ENCODE data around the gene KLK3.

KLK3 gene

DNA sequence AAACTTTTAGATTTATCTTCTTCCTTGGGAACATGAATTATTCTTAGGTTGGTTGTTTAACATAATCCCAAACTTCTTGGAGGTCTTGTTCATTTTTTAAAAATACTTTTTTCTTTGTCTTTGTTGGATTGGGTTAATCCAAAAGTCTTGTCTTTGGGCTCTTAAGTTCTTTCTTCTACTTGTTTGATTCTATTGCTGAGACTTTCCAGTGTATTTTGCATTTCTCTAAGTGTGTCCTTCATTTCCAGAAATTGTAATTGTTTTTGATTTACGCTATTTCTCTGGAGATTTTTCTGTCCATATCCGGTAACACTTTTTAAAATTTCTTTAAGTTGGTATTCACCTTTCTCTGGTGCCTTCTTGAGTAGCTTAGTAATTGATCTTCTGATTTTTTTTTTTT lies 11.5 kb upstream of the KLK3 start:
- Histone ChIP-seq H3K9me3 (ENCODE audit: control insufficient read depth, low read length) (no peaks in the 10 kb centered on the region), H3K4me3 (ENCODE audit: extremely low read depth, insufficient read depth, low read length, poor library complexity, severe bottlenecking) (no peak overlapping the region), H3K36me3 (ENCODE audit: control insufficient read depth, insufficient read depth, low read length) (no peaks in the 10 kb centered on the region), H3K27ac (ENCODE audit: low read depth, low read length, severe bottlenecking) (no peak overlapping the region), H3K4me1 (ENCODE audit: control insufficient read depth, insufficient read depth, low read length, poor library complexity, severe bottlenecking) (no peaks in the 10 kb centered on the region)
- WGBS, 2 experiments (ENCODE audit: insufficient coverage in 2 of 2) = 100% methylated on average over 2 of the region's 2 CpGs; no CpG with 5 or more reads in 1 of the 2 experiments

GRCh38 chr19:50843701-50844221 lies 11.0 kb upstream of the KLK3 start:
- 64 to 70% methylated on average over 5 to 7 of the region's 7 CpGs for WGBS, 2 experiments (ENCODE audit: insufficient coverage in 2 of 2)
- H3K4me1 ChIP-seq (ENCODE audit: control insufficient read depth, insufficient read depth, low read length, poor library complexity, severe bottlenecking) = no peaks in the 10 kb centered on the region
- H3K4me3 ChIP-seq (ENCODE audit: extremely low read depth, insufficient read depth, low read length, poor library complexity, severe bottlenecking) = no peak overlapping the region
- no peak overlapping the region for H3K27ac ChIP-seq (ENCODE audit: low read depth, low read length, severe bottlenecking)
- H3K36me3 ChIP-seq (ENCODE audit: control insufficient read depth, insufficient read depth, low read length) = no peaks in the 10 kb centered on the region
- no peaks in the 10 kb centered on the region for H3K9me3 ChIP-seq (ENCODE audit: control insufficient read depth, low read length)

GRCh38 chr19:50844296-50844935 lies 10.3 kb upstream of the KLK3 start:
- WGBS, 2 experiments (ENCODE audit: insufficient coverage in 2 of 2) = 28 to 37% methylated on average over 5 to 7 of the region's 8 CpGs
- H3K4me3 ChIP-seq (ENCODE audit: extremely low read depth, insufficient read depth, low read length, poor library complexity, severe bottlenecking) = no peak overlapping the region
- H3K9me3 ChIP-seq (ENCODE audit: control insufficient read depth, low read length) = no peaks in the 10 kb centered on the region
- no peaks in the 10 kb centered on the region for H3K36me3 ChIP-seq (ENCODE audit: control insufficient read depth, insufficient read depth, low read length)
- H3K4me1 ChIP-seq (ENCODE audit: control insufficient read depth, insufficient read depth, low read length, poor library complexity, severe bottlenecking) = no peaks in the 10 kb centered on the region
- H3K27ac ChIP-seq (ENCODE audit: low read depth, low read length, severe bottlenecking) = no peak overlapping the region

DNA sequence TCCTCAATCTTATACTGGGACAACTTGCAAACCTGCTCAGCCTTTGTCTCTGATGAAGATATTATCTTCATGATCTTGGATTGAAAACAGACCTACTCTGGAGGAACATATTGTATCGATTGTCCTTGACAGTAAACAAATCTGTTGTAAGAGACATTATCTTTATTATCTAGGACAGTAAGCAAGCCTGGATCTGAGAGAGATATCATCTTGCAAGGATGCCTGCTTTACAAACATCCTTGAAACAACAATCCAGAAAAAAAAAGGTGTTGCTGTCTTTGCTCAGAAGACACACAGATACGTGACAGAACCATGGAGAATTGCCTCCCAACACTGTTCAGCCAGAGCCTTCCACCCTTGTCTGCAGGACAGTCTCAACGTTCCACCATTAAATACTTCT lies 4.0 kb upstream of the KLK3 start:
- Histone ChIP-seq H3K4me1 (ENCODE audit: control insufficient read depth, insufficient read depth, low read length, poor library complexity, severe bottlenecking) (no peaks in the 10 kb centered on the region), H3K9me3 (ENCODE audit: control insufficient read depth, low read length) (no peaks in the 10 kb centered on the region), H3K36me3 (ENCODE audit: control insufficient read depth, insufficient read depth, low read length) (no peaks in the 10 kb centered on the region), H3K27ac (ENCODE audit: low read depth, low read length, severe bottlenecking) (no peak overlapping the region), H3K4me3 (ENCODE audit: extremely low read depth, insufficient read depth, low read length, poor library complexity, severe bottlenecking) (no peak overlapping the region)
- 17 to 40% methylated on average over 2 of the region's 3 CpGs for WGBS, 2 experiments (ENCODE audit: insufficient coverage in 2 of 2)

- WGBS, 2 experiments (ENCODE audit: insufficient coverage in 2 of 2) = 61 to 65% methylated on average over 2 to 4 of the region's 4 CpGs
- Histone ChIP-seq H3K9me3 (ENCODE audit: control insufficient read depth, low read length) (no peaks in the 10 kb centered on the region), H3K27ac (ENCODE audit: low read depth, low read length, severe bottlenecking) (no peak overlapping the region), H3K4me1 (ENCODE audit: control insufficient read depth, insufficient read depth, low read length, poor library complexity, severe bottlenecking) (no peaks in the 10 kb centered on the region), H3K36me3 (ENCODE audit: control insufficient read depth, insufficient read depth, low read length) (no peaks in the 10 kb centered on the region), H3K4me3 (ENCODE audit: extremely low read depth, insufficient read depth, low read length, poor library complexity, severe bottlenecking) (no peak overlapping the region)
Measured at GRCh38 chr19:50851620-50852019, 3.1 kb upstream of the KLK3 start.

DNA sequence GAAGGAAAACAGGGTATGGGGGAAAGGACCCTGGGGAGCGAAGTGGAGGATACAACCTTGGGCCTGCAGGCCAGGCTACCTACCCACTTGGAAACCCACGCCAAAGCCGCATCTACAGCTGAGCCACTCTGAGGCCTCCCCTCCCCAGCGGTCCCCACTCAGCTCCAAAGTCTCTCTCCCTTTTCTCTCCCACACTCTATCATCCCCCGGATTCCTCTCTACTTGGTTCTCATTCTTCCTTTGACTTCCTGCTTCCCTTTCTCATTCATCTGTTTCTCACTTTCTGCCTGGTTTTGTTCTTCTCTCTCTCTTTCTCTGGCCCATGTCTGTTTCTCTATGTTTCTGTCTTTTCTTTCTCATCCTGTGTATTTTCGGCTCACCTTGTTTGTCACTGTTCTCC lies 2.7 kb downstream of the KLK3 start:
- H3K4me3 ChIP-seq (ENCODE audit: extremely low read depth, insufficient read depth, low read length, poor library complexity, severe bottlenecking) = no peak overlapping the region
- WGBS, 2 experiments (ENCODE audit: insufficient coverage in 2 of 2) = 75 to 80% methylated on average over 5 of the region's 6 CpGs
- H3K27ac ChIP-seq (ENCODE audit: low read depth, low read length, severe bottlenecking) = no peak overlapping the region
- no peaks in the 10 kb centered on the region for H3K36me3 ChIP-seq (ENCODE audit: control insufficient read depth, insufficient read depth, low read length)
- peaks cover 11% of the 10 kb centered on the region for H3K9me3 ChIP-seq (ENCODE audit: control insufficient read depth, low read length)
- H3K4me1 ChIP-seq (ENCODE audit: control insufficient read depth, insufficient read depth, low read length, poor library complexity, severe bottlenecking) = no peaks in the 10 kb centered on the region

GRCh38 chr19:50858886-50859285 lies 4.2 kb downstream of the KLK3 start:
- H3K36me3 ChIP-seq (ENCODE audit: control insufficient read depth, insufficient read depth, low read length) = no peaks in the 10 kb centered on the region
- peaks cover 11% of the 10 kb centered on the region for H3K9me3 ChIP-seq (ENCODE audit: control insufficient read depth, low read length)
- no peaks in the 10 kb centered on the region for H3K4me1 ChIP-seq (ENCODE audit: control insufficient read depth, insufficient read depth, low read length, poor library complexity, severe bottlenecking)
- 54 to 56% methylated on average over 6 to 7 of the region's 7 CpGs for WGBS, 2 experiments (ENCODE audit: insufficient coverage in 2 of 2)
- no peak overlapping the region for H3K4me3 ChIP-seq (ENCODE audit: extremely low read depth, insufficient read depth, low read length, poor library complexity, severe bottlenecking)
- H3K27ac ChIP-seq (ENCODE audit: low read depth, low read length, severe bottlenecking) = no peak overlapping the region

- no peaks in the 10 kb centered on the region for H3K36me3 ChIP-seq (ENCODE audit: control insufficient read depth, insufficient read depth, low read length)
- WGBS, 2 experiments (ENCODE audit: insufficient coverage in 2 of 2) = 77 to 92% methylated on average over 3 to 4 of the region's 4 CpGs
- no peak overlapping the region for H3K27ac ChIP-seq (ENCODE audit: low read depth, low read length, severe bottlenecking)
- H3K4me3 ChIP-seq (ENCODE audit: extremely low read depth, insufficient read depth, low read length, poor library complexity, severe bottlenecking) = no peak overlapping the region
- no peaks in the 10 kb centered on the region for H3K4me1 ChIP-seq (ENCODE audit: control insufficient read depth, insufficient read depth, low read length, poor library complexity, severe bottlenecking)
- H3K9me3 ChIP-seq (ENCODE audit: control insufficient read depth, low read length) = peaks cover 11% of the 10 kb centered on the region
Measured at GRCh38 chr19:50859849-50860248, 5.1 kb downstream of the KLK3 start.

DNA sequence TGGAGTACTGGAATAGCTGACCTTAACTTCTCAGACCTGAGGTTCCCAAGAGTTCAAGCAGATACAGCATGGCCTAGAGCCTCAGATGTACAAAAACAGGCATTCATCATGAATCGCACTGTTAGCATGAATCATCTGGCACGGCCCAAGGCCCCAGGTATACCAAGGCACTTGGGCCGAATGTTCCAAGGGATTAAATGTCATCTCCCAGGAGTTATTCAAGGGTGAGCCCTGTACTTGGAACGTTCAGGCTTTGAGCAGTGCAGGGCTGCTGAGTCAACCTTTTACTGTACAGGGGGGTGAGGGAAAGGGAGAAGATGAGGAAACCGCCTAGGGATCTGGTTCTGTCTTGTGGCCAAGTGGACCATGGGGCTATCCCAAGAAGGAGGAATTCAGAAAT lies 6.3 kb downstream of the KLK3 start:
- Histone ChIP-seq H3K9me3 (ENCODE audit: control insufficient read depth, low read length) (peaks cover 11% of the 10 kb centered on the region), H3K4me3 (ENCODE audit: extremely low read depth, insufficient read depth, low read length, poor library complexity, severe bottlenecking) (no peak overlapping the region), H3K4me1 (ENCODE audit: control insufficient read depth, insufficient read depth, low read length, poor library complexity, severe bottlenecking) (no peaks in the 10 kb centered on the region), H3K27ac (ENCODE audit: low read depth, low read length, severe bottlenecking) (no peak overlapping the region), H3K36me3 (ENCODE audit: control insufficient read depth, insufficient read depth, low read length) (no peaks in the 10 kb centered on the region)
- WGBS, 2 experiments (ENCODE audit: insufficient coverage in 2 of 2) = 62 to 71% methylated on average over 5 of the region's 5 CpGs

GRCh38 chr19:50861496-50862286 lies 7.0 kb downstream of the KLK3 start:
- no peaks in the 10 kb centered on the region for H3K36me3 ChIP-seq (ENCODE audit: control insufficient read depth, insufficient read depth, low read length)
- no peak overlapping the region for H3K27ac ChIP-seq (ENCODE audit: low read depth, low read length, severe bottlenecking)
- 66 to 76% methylated on average over 4 to 6 of the region's 7 CpGs for WGBS, 2 experiments (ENCODE audit: insufficient coverage in 2 of 2)
- peaks cover 11% of the 10 kb centered on the region for H3K9me3 ChIP-seq (ENCODE audit: control insufficient read depth, low read length)
- no peak overlapping the region for H3K4me3 ChIP-seq (ENCODE audit: extremely low read depth, insufficient read depth, low read length, poor library complexity, severe bottlenecking)
- no peaks in the 10 kb centered on the region for H3K4me1 ChIP-seq (ENCODE audit: control insufficient read depth, insufficient read depth, low read length, poor library complexity, severe bottlenecking)

GRCh38 chr19:50869479-50869878 lies 14.8 kb downstream of the KLK3 start:
- no peak overlapping the region for H3K4me3 ChIP-seq (ENCODE audit: extremely low read depth, insufficient read depth, low read length, poor library complexity, severe bottlenecking)
- 70 to 100% methylated on average over 1 to 2 of the region's 4 CpGs for WGBS, 2 experiments (ENCODE audit: insufficient coverage in 2 of 2)
- H3K4me1 ChIP-seq (ENCODE audit: control insufficient read depth, insufficient read depth, low read length, poor library complexity, severe bottlenecking) = no peaks in the 10 kb centered on the region
- no peaks in the 10 kb centered on the region for H3K9me3 ChIP-seq (ENCODE audit: control insufficient read depth, low read length)
- H3K36me3 ChIP-seq (ENCODE audit: control insufficient read depth, insufficient read depth, low read length) = no peaks in the 10 kb centered on the region
- no peak overlapping the region for H3K27ac ChIP-seq (ENCODE audit: low read depth, low read length, severe bottlenecking)

Data from mesodermal cell (in vitro differentiated cells).